Renal pelvis (tissue), 12 donors: ENCODE results near the gene AP5S1. TPM values are rescaled to one million over a fixed set of nuclear protein-coding genes. Genes with fewer than 3 reads are reported as not detected.

Source experiments
- DNase-seq: peaks from one replicate; pipeline ENCODE4 v3.0.0-alpha.2; 2013
- long read RNA-seq, 16 experiments: transcript quantifications; one replicate each; lab custom pipeline, GENCODE V29; 2026
- polyA plus RNA-seq, 3 donors: library from polyadenylated mRNA; unstranded; fragments of 120-200 nt; gene quantifications; one replicate each; pipeline ENCODE4 v1.2.1, GENCODE V29; 2013; ENCODE audit not compliant: insufficient read length in 3 of 3

AP5S1 gene
- polyA plus RNA-seq: 10 to 100 TPM in 2 of 3 donors, 1 to 10 TPM in 1; 9.8 to 12.5 (median 12.4) TPM
- long read RNA-seq, donor 1, full-length matches to known transcripts: 5 of 5 reads
- long read RNA-seq, donor 1, partial matches to known transcripts: 0 of 5 reads
- long read RNA-seq, donor 1, other reads (novel, unspliced or antisense): 0 of 5 reads
- long read RNA-seq, donor 2, full-length matches to known transcripts: 4 of 4 reads
- long read RNA-seq, donor 2, partial matches to known transcripts: 0 of 4 reads
- long read RNA-seq, donor 2, other reads (novel, unspliced or antisense): 0 of 4 reads
- long read RNA-seq, donor 3, full-length matches to known transcripts: 1 of 1 reads
- long read RNA-seq, donor 3, partial matches to known transcripts: 0 of 1 reads
- long read RNA-seq, donor 3, other reads (novel, unspliced or antisense): 0 of 1 reads
- long read RNA-seq, donor 4, full-length matches to known transcripts: 3 of 3 reads
- long read RNA-seq, donor 4, partial matches to known transcripts: 0 of 3 reads
- long read RNA-seq, donor 4, other reads (novel, unspliced or antisense): 0 of 3 reads
- long read RNA-seq, donor 5, full-length matches to known transcripts: 4 of 4 reads
- long read RNA-seq, donor 5, partial matches to known transcripts: 0 of 4 reads
- long read RNA-seq, donor 5, other reads (novel, unspliced or antisense): 0 of 4 reads
- long read RNA-seq, donor 6, partial matches to known transcripts: 0 of 1 reads
- long read RNA-seq, donor 6, other reads (novel, unspliced or antisense): 0 of 1 reads
- long read RNA-seq, donor 7, full-length matches to known transcripts: 10 of 10 reads
- long read RNA-seq, donor 7, partial matches to known transcripts: 0 of 10 reads
- long read RNA-seq, donor 7, other reads (novel, unspliced or antisense): 0 of 10 reads
- long read RNA-seq, donor 8, full-length matches to known transcripts: 1 of 1 reads
- long read RNA-seq, donor 8, partial matches to known transcripts: 0 of 1 reads
- long read RNA-seq, donor 8, other reads (novel, unspliced or antisense): 0 of 1 reads
- long read RNA-seq, donor 9, full-length matches to known transcripts: 11 of 16 reads
- long read RNA-seq, donor 9, partial matches to known transcripts: 5 of 16 reads
- long read RNA-seq, donor 9, other reads (novel, unspliced or antisense): 0 of 16 reads
- long read RNA-seq, donor 10, full-length matches to known transcripts: 6 of 6 reads
- long read RNA-seq, donor 10, partial matches to known transcripts: 0 of 6 reads
- long read RNA-seq, donor 10, other reads (novel, unspliced or antisense): 0 of 6 reads
- long read RNA-seq, donor 11, full-length matches to known transcripts: 5 of 5 reads
- long read RNA-seq, donor 11, partial matches to known transcripts: 0 of 5 reads
- long read RNA-seq, donor 11, other reads (novel, unspliced or antisense): 0 of 5 reads
- long read RNA-seq, donor 12, full-length matches to known transcripts: 9 of 9 reads
- long read RNA-seq, donor 12, partial matches to known transcripts: 0 of 9 reads
- long read RNA-seq, donor 12, other reads (novel, unspliced or antisense): 0 of 9 reads
- long read RNA-seq, donor 13, full-length matches to known transcripts: 1 of 1 reads
- long read RNA-seq, donor 13, partial matches to known transcripts: 0 of 1 reads
- long read RNA-seq, donor 13, other reads (novel, unspliced or antisense): 0 of 1 reads
- long read RNA-seq, donor 14, full-length matches to known transcripts: 5 of 5 reads
- long read RNA-seq, donor 14, partial matches to known transcripts: 0 of 5 reads
- long read RNA-seq, donor 14, other reads (novel, unspliced or antisense): 0 of 5 reads
- long read RNA-seq, donor 15, full-length matches to known transcripts: 4 of 4 reads
- long read RNA-seq, donor 15, partial matches to known transcripts: 0 of 4 reads
- long read RNA-seq, donor 15, other reads (novel, unspliced or antisense): 0 of 4 reads
- long read RNA-seq, donor 16, full-length matches to known transcripts: 6 of 6 reads
- long read RNA-seq, donor 16, partial matches to known transcripts: 0 of 6 reads
- long read RNA-seq, donor 16, other reads (novel, unspliced or antisense): 0 of 6 reads

- peak; percentile 96 for DNase-seq
These were observed at the start of gene AP5S1 for GRCh38 chr20:3820048-3820900. Gene AP5S1, plus strand, starts transcription at chr20:3820547. Its CDS starts 1,571 bp downstream, at chr20:3822118.

- DNase-seq: no peak
These were observed 48.7 kb upstream of the AP5S1 start for GRCh38 chr20:3771552-3772058.

- no peak for DNase-seq
These were observed 44.8 kb upstream of the AP5S1 start for GRCh38 chr20:3775457-3776108.

GRCh38 chr20:3777381-3777715 lies 43.0 kb upstream of the AP5S1 start:
- DNase-seq: no peak

GRCh38 chr20:3777716-3778629 lies 42.4 kb upstream of the AP5S1 start:
- DNase-seq: no peak

GRCh38 chr20:3778976-3779375 lies 41.4 kb upstream of the AP5S1 start:
- DNase-seq: no peak

GRCh38 chr20:3781153-3781910 lies 39.0 kb upstream of the AP5S1 start, which contains the start of gene SPEF1:
Gene SPEF1, minus strand, starts transcription at chr20:3781448. Its CDS starts 161 bp downstream, at chr20:3781287.
- DNase-seq: peak; percentile 95

GRCh38 chr20:3782597-3782996 lies 37.8 kb upstream of the AP5S1 start:
- DNase-seq: no peak

GRCh38 chr20:3783068-3783489 lies 37.3 kb upstream of the AP5S1 start:
- DNase-seq: no peak

- DNase-seq: no peak
These were observed 36.7 kb upstream of the AP5S1 start for GRCh38 chr20:3783511-3784195.

- no peak for DNase-seq
These were observed 36.0 kb upstream of the AP5S1 start for GRCh38 chr20:3784216-3784853.

- no peak for DNase-seq
These were observed 35.5 kb upstream of the AP5S1 start for GRCh38 chr20:3784863-3785239.

GRCh38 chr20:3785240-3786125 lies 34.9 kb upstream of the AP5S1 start:
- DNase-seq: no peak

GRCh38 chr20:3786126-3786484 lies 34.2 kb upstream of the AP5S1 start:
- no peak for DNase-seq
